ENCODE results near the gene CALHM4. TPM values are rescaled to one million over a fixed set of nuclear protein-coding genes. Genes with fewer than 3 reads are reported as not detected.

CALHM4 gene
- total RNA-seq, 3 donors from 2014 or later, result not detected

DNA sequence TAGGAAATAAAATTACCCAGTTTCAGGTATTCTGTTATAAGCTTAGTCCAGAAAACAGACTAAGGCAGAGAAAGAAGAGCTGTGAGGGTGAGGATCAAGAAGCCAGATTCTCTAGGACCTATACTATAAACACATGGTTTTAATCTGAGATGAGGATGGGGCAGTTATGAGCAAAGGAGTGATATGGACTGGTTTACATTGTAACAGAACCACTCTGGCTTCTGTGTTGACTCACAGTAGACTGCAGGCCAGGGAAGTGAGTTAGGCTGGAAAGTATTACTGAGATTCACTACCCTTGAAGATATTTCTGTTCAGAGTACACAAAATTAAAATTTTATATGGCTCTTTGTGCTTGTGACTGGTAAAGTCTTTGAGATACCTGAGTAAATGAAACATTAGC, 14.6 kb downstream of the CALHM4 start:
- H3K36me3 ChIP-seq, result no peaks in the 10 kb centered on the region
- H3K4me1 ChIP-seq, result peaks cover 0 to 12% of the 10 kb centered on the region in 2 donors
- no peak overlapping the region for H3K4me3 ChIP-seq
- no peak for DNase-seq (ENCODE audit: low spot score in 2 of 2)
- TF ChIP-seq POLR2AphosphoS5 (IDR thresholded peaks at IDR 0.05) (no peak), POLR2A (IDR thresholded peaks at IDR 0.05) (no peak)
- TF ChIP-seq, protein P1, sequence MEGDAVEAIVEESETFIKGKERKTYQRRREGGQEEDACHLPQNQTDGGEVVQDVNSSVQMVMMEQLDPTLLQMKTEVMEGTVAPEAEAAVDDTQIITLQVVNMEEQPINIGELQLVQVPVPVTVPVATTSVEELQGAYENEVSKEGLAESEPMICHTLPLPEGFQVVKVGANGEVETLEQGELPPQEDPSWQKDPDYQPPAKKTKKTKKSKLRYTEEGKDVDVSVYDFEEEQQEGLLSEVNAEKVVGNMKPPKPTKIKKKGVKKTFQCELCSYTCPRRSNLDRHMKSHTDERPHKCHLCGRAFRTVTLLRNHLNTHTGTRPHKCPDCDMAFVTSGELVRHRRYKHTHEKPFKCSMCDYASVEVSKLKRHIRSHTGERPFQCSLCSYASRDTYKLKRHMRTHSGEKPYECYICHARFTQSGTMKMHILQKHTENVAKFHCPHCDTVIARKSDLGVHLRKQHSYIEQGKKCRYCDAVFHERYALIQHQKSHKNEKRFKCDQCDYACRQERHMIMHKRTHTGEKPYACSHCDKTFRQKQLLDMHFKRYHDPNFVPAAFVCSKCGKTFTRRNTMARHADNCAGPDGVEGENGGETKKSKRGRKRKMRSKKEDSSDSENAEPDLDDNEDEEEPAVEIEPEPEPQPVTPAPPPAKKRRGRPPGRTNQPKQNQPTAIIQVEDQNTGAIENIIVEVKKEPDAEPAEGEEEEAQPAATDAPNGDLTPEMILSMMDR (IDR thresholded peaks at IDR 0.05), result no peak
- H3K27ac ChIP-seq, result no peak overlapping the region
- intact Hi-C loops (cut with DNase I; ENCODE audit: low total_unique reads), result no loop called here
- no peaks in the 10 kb centered on the region for H3K9me3 ChIP-seq
- no peaks in the 10 kb centered on the region for H3K27me3 ChIP-seq

DNA sequence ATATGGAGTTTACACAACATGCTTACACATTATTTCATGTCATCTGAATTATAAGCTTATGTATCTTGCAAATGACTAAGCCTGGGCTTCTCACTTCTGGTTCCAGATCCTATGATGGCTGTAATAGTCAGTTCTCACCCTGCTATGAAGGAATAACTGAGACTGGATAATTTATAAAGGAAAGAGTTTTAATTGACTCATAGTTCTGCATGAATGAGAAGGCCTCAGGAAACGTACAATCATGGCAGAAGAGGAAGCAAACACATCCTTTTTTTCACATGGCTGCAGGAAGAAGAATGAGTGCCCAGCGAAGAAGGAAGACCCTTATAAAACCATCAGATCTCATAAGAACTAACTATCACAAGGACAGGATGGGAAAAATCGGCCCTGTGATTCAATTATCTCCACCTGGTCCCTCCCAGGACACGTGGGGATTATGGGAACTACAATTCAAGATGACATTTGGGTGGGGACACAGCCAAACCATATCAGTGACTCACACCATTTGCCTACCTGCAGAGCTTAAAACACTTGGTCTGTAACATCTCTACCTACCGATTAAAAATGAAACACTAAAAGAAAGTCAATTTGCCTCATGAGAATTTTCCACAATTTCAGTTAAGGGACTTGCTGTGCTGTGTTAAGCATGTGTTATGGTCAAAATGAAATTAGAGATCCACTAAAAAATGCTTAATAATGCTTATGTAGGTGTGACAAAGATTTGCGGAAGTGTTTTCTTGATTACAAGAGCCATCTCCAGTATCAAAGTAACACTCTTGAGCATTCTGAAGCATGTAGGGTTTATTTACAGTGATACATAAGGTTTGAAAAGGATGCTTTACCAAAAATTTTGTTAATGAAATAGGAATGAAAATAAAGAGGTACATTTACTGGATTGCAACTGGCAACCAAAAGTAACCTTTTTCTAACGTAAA, 15.5 kb downstream of the CALHM4 start:
- no peaks in the 10 kb centered on the region for H3K36me3 ChIP-seq
- H3K4me3 ChIP-seq, result no peak overlapping the region
- H3K4me1 ChIP-seq, result peaks cover 0 to 13% of the 10 kb centered on the region in 2 donors
- H3K9me3 ChIP-seq, result no peaks in the 10 kb centered on the region
- DNase-seq (ENCODE audit: low spot score in 2 of 2), result no peak
- H3K27me3 ChIP-seq, result no peaks in the 10 kb centered on the region
- intact Hi-C loops (cut with DNase I; ENCODE audit: low total_unique reads), result no loop called here
- TF ChIP-seq POLR2A (IDR thresholded peaks at IDR 0.05), result no peak
- TF ChIP-seq, protein P1 (IDR thresholded peaks at IDR 0.05), result no peak
- no peak for TF ChIP-seq POLR2AphosphoS5 (IDR thresholded peaks at IDR 0.05)
- no peak overlapping the region for H3K27ac ChIP-seq

GRCh38 chr6:116570856-116571682, 17.5 kb downstream of the CALHM4 start, which contains the start of gene RWDD1:
Gene RWDD1 (plus strand): TSS chr6:116571504. CDS start chr6:116571583, 79 bp downstream.
- DNase-seq (ENCODE audit: low spot score in 2 of 2), result peak; percentile 97
- no peaks in the 10 kb centered on the region for H3K9me3 ChIP-seq
- intact Hi-C loops (cut with DNase I; ENCODE audit: low total_unique reads), result no loop called here
- peaks cover 0 to 13% of the 10 kb centered on the region in 2 donors for H3K4me1 ChIP-seq
- H3K4me3 ChIP-seq, result peak within 1 kb of the TSS; percentile 86 to 91 (median 87)
- no peaks in the 10 kb centered on the region for H3K27me3 ChIP-seq
- peak; percentile 21 for TF ChIP-seq POLR2A (IDR thresholded peaks at IDR 0.05)
- peak in 2 of 3 donors; percentile 73 to 84 for TF ChIP-seq POLR2AphosphoS5 (IDR thresholded peaks at IDR 0.05)
- TF ChIP-seq, protein P1 (IDR thresholded peaks at IDR 0.05), result peak in 1 of 3 donors; percentile 25
- H3K36me3 ChIP-seq, result no peaks in the 10 kb centered on the region
- H3K27ac ChIP-seq, result peak within 1 kb of the TSS; percentile 93 to 96

GRCh38 chr6:116571683-116572000, 18.1 kb downstream of the CALHM4 start:
- Histone ChIP-seq H3K9me3 (no peaks in the 10 kb centered on the region), H3K4me3 (peak overlapping the region; percentile 86 to 91 (median 87)), H3K27ac (peak overlapping the region; percentile 93 to 96), H3K36me3 (no peaks in the 10 kb centered on the region), H3K27me3 (no peaks in the 10 kb centered on the region), H3K4me1 (peaks cover 0 to 13% of the 10 kb centered on the region in 2 donors)
- no peak for TF ChIP-seq POLR2A (IDR thresholded peaks at IDR 0.05)
- TF ChIP-seq, protein P1 (IDR thresholded peaks at IDR 0.05), result no peak
- no peak for TF ChIP-seq POLR2AphosphoS5 (IDR thresholded peaks at IDR 0.05)
- DNase-seq (ENCODE audit: low spot score in 2 of 2), result no peak
- intact Hi-C loops (cut with DNase I; ENCODE audit: low total_unique reads), result no loop called here

All from breast epithelium (tissue), 4 donors.